Tongue (tissue), 2 donors: ENCODE measurements around the gene C16orf74. TPM values are rescaled to one million over a fixed set of nuclear protein-coding genes. Genes with fewer than 3 reads are reported as not detected.
A peak's percentile ranks its signal among the peaks of the same experiment; 100 is the strongest.

Experiments used
- DNase-seq: peaks from one replicate; pipeline ENCODE4 v3.0.0-alpha.2; 2015
- total RNA-seq: library from RNA; depleted of rRNA; stranded (reverse); fragments of >200 nt; gene quantifications from one replicate; pipeline ENCODE4 v1.2.3, GENCODE V29; 2014

The C16orf74 gene
- total RNA-seq, 1 donor from 2014 or later, result 14.5 TPM

DNA sequence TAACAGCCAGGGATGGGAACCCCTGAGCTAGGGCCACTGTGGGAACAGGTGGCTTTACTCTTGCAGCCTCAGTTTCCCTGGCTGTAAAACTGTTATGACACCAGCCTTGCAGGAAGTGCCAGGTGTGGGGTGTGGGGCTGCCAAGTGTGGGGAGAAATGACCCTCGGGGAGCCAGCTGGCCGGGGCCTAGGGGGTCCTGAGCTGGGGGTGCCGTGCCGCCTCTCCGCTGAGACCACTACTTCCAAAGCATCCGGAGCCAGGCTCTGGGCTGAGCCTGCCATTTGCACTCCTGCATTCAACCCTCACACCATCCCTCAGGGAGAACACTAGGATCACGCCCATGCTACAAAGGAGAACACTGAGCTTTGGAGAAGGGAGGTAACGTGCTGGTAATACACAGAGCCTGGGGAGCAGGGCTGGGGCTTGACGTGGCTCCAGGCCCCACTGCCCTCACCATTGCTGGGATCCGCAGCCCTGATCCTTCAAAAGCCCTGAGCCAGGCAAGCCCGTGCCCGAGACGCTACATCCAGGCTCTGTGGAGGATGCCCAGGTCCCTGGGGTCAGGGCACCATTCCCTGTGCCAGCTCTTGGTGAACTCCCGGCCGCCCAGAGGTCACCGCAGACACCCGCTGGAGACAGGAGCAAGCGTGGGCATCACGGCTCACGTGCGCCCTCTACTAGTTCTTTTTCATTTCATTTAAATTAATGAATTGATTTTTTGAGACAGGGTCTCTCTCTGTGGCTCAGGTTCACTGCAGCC, 33.3 kb downstream of the C16orf74 start:
- DNase-seq, result peak; percentile 87

DNA sequence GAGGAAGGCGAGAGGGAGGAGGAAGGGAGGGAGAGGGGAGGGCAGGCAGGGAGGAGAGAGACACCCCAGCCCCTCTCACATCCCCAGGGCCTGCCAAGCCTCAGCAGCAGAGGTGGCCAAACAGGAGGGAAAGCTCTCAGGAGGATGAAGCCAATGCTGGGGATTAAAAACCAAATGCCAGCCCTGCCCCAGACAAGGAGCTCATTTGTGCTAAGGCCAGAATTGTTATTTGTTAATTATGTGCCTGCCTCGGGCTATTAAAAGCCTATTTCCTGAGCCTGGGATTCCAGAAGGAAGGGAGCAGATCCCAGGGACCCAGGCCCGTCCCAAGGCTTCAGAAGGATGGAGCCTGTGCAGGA, 34.2 kb downstream of the C16orf74 start:
- no peak for DNase-seq

DNA sequence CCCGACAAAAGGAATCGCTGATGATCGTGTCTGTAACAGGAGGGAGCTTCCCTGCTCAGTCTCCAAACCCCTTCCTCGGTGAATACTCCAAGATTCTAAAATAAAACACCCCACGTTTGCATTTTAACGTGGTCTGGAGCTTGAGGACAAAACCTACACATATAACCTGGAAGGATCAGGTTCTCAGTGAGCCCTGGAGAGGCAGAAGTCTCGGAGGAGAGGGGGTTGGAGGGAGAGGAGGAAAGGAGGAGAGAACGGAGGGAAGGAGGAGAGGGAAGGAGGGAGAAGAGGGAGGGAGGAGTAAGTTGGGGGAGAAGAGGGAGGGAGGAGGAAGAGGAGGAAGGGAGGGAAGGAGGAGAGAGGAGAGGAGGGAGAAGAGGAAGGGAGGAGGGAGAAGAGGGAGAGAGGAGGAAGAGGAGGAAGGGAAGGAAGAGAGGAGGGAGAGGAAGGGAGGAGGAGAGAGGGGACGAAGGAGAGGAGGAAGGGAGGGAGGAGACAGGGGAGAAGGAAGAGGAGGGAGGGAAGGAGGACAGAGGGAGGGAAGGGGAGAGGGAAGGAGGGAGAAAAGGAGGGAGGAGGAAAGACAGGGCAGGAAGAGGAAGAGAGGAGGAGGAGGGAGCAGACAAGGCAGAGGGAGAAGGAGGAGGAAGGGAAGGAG, 34.7 kb downstream of the C16orf74 start:
- DNase-seq, result no peak

DNA sequence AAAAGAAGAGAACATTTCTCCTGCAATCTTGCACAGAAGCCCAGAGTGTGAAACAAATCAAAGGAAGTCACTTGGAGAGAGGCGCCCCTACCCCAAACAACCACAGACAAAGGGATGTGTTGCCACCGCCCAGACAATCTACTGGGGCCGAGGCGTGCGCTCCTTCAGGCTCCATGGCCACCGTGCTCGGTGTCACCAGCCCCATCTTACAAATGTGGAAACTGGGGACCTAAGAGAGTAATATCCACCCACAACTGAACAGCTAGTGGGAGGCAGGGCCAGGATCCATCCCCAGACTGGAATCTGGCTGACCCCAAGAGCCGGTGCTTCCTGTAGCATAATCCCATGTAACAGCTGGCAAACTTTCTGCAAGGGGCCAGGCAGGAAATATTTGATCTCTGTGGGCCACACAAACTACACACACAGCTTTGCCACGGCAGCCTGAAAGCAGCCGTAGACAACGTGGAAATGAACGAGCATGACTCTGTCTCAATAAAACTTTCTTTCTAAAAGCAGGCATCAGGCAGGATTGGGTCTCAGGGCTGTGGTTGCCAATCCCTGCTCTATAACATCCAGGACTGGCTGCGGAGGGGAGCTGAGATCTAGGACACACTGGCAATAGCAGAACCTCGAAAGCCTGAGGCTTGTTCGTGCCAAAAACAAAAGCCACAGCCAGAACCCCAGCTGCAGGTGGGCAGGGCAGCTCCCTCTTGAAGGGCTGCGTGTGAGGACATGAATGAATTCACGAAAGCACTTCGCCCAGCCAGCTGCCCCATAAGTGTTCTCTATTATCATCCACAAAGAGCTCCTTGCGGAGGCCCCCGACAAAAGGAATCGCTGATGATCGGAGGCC, 35.5 kb downstream of the C16orf74 start:
- DNase-seq, result peak; percentile 87

DNA sequence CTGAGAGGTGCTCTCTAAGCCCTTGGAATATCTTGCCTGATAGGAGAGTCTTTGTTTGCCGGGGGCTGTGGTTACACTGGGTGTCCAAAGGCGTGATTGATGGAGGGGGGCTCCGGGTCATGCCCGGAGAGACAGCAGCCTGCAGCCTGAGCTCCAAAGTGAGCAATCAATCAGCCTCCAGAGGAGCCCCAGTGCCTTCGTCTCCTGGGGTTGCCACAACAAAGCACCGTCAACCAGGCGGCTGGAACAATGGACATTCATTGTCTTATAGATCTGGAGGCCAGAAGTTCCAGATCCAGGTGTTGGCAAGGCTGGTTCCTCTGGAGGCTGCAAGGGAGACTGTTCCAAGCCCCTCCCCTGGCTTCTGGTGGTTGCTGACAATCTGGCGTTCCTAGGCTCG, 38.1 kb downstream of the C16orf74 start:
- no peak for DNase-seq

DNA sequence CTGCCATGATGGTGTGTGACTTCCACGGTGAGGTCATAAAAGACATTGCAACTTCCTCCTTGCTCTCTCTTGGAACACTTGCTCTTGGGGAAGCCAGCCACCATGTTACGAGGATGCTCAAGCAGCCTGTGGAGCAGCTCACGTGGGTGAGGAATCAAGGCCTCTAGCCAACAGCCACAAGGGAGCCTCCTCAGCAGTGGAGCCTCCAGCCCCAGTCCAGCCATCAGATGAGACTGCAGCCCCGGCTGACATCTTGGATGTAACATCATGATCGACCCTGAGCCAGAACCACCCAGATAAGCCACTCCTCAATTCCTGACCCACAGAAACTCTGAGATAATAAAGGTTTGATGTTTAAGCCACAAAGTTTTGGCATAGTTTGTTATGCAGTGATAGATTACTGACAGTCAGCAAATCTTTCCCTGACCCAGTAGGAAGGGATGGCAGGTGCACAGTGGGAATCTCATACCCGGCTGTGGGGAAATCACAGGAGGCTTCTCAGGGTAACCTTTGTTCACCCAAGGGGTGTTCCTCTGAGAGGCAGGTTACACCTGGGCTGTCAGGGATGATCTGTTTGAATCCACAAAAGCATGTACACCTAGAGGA, 38.8 kb downstream of the C16orf74 start:
- no peak for DNase-seq

DNA sequence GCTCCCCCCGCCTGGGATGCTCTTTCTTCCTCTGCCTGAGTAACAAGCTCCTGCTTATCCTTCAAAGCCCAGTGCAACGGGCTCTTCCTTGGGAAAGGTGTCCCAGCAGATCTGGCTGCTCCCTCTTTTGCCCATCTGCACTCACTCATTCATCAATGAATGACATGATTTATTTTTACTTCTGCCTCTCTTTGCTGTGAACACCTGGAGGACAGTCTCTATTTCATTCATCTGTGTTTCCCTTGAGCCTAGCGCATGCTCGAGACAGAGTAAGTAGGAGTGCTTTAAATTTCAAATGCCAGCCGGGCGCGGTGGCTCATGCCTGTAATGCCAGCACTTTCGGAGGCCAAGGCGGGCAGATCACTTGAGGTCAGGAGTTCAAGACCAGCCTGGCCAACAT, 40.2 kb downstream of the C16orf74 start:
- no peak for DNase-seq

DNA sequence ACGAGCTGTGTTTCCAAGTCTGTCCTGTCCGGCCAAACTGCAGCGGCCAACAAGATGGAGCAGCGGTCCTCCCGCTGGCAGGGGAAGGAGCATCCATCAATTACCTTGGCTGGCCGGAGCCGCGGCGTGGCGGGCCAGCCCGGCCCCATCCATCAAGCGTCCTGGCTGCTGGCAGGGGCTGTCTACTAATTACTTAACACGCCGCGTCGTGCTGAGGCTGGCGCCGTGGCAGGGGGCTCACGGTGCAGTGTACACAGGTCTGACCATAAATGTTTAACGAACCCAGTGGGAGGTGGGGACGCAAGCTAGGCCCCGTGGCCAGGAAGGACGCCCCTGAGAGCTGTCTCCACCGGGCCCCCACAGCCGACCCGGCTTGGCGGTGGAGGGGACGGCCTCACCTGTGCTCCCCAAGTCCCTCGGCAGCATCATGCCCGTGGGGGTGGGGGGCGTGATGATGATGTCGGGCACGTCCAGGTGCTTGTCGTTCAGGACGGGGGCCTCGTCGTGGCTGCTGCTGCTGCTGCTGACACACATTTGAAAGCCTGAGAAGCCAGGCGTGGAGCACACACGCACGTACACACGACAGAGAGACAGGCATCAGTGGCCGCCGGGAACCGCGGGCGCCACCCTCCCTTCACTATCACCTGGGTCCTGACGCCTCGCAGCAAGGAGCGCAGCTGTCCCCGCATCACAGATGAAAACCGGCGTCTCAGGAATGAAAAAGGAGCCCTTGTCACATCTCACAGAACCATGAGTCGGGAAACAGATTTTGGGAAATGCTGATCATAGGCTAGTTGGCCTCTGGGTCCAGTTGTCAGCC, 40.9 kb downstream of the C16orf74 start:
- DNase-seq, result no peak

DNA sequence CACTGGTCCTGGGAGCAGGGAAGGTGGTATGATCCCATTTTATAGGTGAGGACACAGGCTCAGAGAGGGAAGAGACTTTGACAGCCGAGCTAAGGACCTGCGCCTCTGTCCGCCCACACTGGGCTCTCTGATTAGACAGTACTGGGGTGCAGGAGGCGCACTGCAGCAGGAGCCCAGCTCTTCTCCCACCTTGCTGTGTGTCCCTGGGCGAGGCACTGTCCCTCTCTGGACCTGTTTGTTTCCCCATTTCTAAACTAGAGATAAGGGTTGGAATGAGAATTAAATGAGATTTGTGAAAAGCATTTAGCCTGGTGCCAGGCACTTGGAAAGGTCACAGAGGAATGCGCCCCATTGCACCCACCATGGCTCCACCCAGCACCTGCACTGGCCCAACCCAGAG, 42.6 kb downstream of the C16orf74 start:
- no peak for DNase-seq

DNA sequence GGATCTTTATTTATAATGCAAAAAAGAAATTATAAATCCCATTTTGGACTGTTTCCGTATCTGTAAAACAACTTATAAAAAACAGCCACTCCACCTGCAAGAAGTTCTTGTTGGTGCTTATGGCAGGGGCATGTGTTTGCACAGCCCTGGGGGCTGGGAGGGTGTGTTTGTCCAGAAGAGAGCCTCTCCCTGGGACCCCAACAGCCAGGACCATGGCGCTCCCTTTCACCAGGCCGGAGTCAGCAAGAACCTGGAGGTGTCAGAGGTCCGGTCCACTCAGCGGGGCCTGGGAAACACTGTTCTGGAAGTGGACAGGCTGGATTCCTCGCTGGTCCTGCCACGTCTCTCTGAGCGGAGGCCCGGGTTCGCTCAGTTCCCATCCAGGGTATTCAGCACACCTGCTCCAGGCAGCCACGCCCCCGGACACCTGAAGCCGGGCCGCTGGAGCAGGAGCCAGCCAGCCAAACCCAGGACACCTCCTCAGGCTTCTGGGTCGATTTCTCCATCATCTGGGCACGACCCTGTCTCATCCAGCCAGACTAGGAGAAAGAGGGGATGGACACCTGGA, 43.3 kb downstream of the C16orf74 start:
- DNase-seq, result no peak

DNA sequence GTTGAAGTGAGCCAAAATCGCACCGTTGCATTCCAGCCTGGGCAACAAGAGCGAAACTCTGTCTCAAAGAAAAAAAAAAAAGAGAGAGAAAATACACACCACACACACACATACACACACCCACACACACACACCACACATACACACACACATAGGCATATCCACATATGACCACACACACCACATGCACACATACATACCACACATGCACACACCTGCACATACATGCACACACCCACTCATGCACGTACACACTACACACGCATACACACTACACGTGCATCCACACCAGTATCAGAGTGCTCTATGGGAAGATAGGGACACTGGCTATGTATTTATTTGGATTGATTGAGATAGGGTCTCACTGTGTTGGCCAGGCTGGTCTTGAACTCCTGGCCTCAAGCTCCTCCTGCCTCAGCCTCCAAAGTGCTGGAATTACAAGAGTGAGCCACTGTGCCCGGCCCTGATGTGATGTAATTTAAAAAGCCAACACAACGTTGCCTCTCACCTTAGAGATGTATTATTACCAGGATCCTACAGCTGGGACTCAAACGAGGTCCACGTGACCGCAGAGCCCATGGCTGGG, 44.4 kb downstream of the C16orf74 start:
- DNase-seq, result no peak

DNA sequence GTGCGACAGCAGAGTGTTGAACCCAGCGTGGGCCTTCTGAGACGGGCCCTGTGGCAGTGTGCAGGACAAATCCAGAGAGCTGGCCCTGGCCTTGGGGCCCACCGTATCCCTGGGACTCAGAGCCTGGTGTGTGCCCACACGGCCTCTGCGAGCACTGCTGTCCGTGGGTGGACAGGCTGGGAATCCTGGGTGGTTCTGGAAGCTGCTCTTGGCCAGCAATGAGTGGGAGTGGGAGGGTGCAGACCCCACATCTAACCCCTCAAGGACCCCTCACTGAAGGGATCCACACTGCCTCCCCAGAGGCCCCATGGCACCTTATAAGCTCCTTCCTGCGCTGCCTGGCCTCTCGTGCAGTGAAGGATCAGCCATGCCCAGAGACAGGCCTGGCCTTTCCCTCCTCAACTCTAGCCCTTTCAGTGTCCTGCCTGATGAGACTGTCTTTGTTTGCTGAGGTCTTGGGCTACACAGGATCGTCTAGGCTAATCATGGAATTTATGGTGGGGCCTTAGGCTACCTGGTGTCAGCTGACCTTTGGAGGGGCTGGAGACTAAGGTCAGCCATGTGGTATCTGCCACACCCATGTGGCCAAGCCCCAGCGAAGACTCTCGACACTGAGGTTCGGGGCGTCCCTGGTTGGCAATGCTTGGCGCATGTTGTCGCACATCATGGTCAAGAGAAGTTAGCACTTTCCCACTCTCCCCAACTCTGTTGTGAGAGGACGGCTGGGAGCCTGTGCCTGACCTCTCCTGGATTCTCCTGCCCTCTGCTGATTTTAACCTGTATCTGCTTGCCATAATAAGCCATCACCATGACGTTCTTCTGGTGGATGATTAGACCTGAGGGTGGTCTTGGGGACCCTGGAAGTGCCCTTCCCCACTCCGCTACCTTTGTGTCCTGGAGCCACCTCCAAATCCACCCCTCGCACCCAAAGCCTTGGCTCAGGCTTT, 45.7 kb downstream of the C16orf74 start:
- no peak for DNase-seq

DNA sequence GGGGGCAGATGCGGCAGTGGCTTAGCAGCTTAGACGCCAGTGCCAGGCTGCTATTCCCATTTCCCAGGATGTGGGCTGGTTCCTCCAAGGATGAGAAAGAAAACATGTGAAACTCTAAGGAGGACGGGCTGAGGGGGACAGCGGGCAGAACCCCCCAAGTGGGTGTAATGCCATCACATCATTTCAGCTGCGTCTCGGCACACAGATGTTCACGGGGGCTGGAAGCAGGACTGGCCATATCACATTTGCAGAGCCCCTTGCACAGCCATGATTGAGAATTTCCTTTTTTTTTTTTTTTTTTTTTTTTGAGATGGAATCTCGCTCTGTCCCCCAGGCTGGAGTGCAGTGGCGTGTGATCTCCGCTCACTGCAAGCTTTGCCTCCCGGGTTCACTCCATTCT, 46.9 kb downstream of the C16orf74 start:
- no peak for DNase-seq

DNA sequence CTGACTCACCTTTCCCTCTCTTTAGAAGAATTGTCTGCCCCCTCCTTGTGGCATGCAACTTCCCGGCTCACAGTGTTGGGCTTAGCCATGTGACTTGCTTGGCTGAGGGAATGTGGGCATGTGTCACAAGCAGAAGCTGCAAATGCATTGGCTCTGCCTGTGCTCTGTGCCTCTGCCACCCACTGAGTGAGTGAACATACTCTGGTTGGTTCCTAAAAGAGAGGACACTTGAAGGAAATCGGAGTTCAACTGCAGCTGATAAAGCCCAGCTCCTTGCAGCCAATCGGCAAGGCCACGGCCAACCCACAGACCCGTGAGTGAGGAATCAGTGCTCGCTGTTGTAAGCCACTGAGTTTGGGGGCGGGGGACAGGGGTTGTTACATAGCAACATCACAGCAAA, 51.3 kb downstream of the C16orf74 start:
- no peak for DNase-seq

DNA sequence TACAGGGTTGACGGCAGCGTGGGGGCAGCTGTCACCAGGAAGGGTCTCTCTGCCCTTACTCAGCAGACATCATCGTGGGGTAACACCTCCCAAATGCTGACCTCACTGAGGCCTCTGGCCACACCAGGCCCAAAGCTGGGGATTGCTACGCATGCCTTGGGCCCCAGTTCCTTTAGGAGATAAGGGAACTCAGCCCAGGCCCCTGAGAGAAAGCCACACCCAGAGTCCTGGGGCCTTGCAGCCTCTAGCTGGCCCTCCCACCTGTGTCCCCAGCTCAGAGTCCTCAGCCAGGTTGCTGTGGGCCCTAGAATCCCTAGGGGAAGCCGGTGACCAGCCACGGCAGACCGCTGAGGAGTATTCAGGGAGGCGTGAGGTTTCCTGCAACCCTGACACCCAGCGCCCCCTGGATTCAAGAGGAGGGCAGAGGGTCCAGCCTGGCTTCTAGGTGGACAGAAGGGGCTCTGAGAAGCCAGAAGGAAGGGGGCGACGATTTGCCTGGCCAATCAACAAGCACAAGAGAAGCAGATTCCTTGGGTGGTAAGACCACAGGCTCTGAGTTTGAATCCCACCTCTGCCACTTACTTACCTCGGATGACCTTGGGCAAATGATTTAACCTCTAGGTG, 51.8 kb downstream of the C16orf74 start:
- DNase-seq, result no peak

DNA sequence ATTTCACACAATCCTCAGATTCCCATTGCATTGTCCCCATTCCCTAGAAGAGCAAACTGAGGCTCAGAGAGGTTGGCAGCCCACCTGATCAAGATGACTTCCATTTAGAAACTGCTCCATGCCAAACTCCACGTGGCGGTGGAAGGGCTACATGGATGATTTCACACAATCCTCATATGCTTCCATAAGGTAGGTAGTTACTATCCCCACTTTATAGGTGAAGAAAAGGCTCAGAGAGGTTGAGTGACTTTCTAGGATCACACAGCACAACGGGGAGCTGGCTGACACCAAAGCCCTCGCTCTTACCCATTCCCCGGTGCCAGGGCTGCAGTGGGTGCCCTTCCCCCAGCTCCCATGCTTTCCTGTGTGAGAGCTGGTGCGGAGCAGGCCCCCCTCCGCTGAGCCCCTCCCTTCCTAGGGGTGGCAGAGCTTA, 52.4 kb downstream of the C16orf74 start:
- DNase-seq, result no peak

DNA sequence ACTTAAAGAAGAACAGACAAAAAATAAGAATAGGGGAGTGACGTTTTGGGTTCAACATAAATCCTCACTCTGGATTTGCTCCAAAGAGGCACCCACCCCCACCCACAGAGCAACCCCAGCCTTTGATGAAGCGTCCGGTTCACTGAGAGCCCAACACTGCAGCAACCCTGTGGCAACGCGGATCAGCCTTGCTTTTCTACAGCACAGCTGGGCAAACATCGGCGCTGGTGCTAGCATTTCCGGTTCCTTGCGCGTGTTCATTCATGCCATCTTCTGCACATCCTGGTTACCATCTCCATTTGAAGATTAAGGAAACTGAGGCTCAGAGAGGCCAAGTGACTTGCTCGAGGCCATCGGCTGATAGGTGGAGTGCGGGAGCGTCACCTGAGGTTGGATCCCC, 53.5 kb downstream of the C16orf74 start:
- DNase-seq, result peak; percentile 66

DNA sequence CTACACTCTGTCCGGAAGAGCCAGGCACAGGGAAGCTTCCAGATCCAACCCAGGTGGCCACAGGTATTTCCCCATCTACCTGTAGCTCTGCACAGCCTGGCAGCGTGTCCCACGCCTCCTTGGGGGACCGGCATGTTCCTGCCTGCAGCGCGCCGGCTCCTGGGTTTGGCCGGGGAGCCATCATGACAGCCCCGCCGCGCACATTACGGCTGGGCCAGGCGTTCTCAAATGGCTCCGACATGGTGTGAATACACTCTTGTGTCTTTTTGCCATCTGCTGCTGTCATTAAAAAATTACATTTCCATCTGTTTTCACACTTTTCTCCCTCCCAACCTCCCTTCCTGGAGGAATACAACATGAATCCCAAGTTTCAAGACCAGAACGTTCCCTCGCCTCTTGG, 54.1 kb downstream of the C16orf74 start:
- peak; percentile 75 for DNase-seq
